CD4-positive, CD25-positive, alpha-beta regulatory T cell (primary cell): ENCODE results near the gene NDP. TPM values are rescaled to one million over a fixed set of nuclear protein-coding genes. Genes with fewer than 3 reads are reported as not detected.
"Not testable (repeated sequence)": the region's sequence is repeated elsewhere in the genome, so short reads cannot be mapped to it uniquely, and the experiment has no call there.

Source experiments
- ATAC-seq, 2 donors: fragments of 150-1000 bp; cut with Tn5 transposase; one replicate each; pipeline ENCODE4 v1.10.0; 2021; ENCODE audit warnings: low read depth in 2 of 2, moderate number of reproducible peaks in 2 of 2, moderate library complexity in 1 of 2
- DNase-seq, 3 donors: peaks; one replicate each; pipeline versions ENCODE4 v3.0.0 to v3.0.0-alpha.2; 2012 to 2022; ENCODE audit warnings: mixed read lengths in 1 of 3
- H3K27ac ChIP-seq: one replicate; pipeline ENCODE4 v1.7.0; 2013; ENCODE audit warnings: mild to moderate bottlenecking, low read length; ENCODE audit not compliant: insufficient read depth, poor library complexity, severe bottlenecking
- H3K27me3 ChIP-seq: one replicate; pipeline ENCODE4 v1.7.0; 2013; ENCODE audit warnings: low read length; ENCODE audit not compliant: control insufficient read depth, insufficient read depth
- H3K36me3 ChIP-seq: one replicate; pipeline ENCODE4 v1.7.0; 2013; ENCODE audit warnings: mild to moderate bottlenecking, low read length, moderate library complexity; ENCODE audit not compliant: control insufficient read depth, insufficient read depth
- H3K4me1 ChIP-seq: 2 replicates; pipeline ENCODE4 v1.7.0; 2013; ENCODE audit warnings: mild to moderate bottlenecking, low read length; ENCODE audit not compliant: insufficient read depth, control insufficient read depth, poor library complexity, severe bottlenecking
- H3K4me3 ChIP-seq: one replicate; pipeline ENCODE4 v1.7.0; 2013; ENCODE audit warnings: low read depth, mild to moderate bottlenecking, low read length, moderate library complexity
- H3K9me3 ChIP-seq, 2 experiments: 1 replicate in 1 of 2; 2 replicates in 1 of 2; pipeline ENCODE4 v1.7.0; 2013; ENCODE audit warnings: low read length in 2 of 2, mild to moderate bottlenecking in 1 of 2, moderate library complexity in 1 of 2; ENCODE audit not compliant: control insufficient read depth in 2 of 2
- H3K27ac Mint-ChIP-seq, 3 donors: one replicate each; pipeline ENCODE4 v1.8.0; 2020 to 2022; ENCODE audit warnings: mild to moderate bottlenecking in 3 of 3, mixed read lengths in 3 of 3, moderate library complexity in 2 of 3
- H3K27me3 Mint-ChIP-seq: one replicate; pipeline ENCODE4 v1.8.0; 2022; ENCODE audit warnings: mild to moderate bottlenecking, mixed read lengths
- H3K36me3 Mint-ChIP-seq: one replicate; pipeline ENCODE4 v1.8.0; 2020; ENCODE audit warnings: mixed read lengths
- H3K4me1 Mint-ChIP-seq, 4 donors: one replicate each; pipeline ENCODE4 v1.8.0; 2020 to 2022; ENCODE audit warnings: mixed read lengths in 4 of 4, mild to moderate bottlenecking in 1 of 4
- H3K4me3 Mint-ChIP-seq, 4 donors: one replicate each; pipeline ENCODE4 v1.8.0; 2020 to 2022; ENCODE audit warnings: mild to moderate bottlenecking in 4 of 4, mixed read lengths in 4 of 4, moderate library complexity in 3 of 4
- H3K9me3 Mint-ChIP-seq, 7 donors: one replicate each; pipeline ENCODE4 v1.8.0; 2020 to 2022; ENCODE audit warnings: mixed read lengths in 7 of 7, mild to moderate bottlenecking in 3 of 7, moderate library complexity in 2 of 7
- polyA plus RNA-seq, 4 donors: library from polyadenylated mRNA; unstranded; fragments of 300-500 nt; fragmentation: Illumina TruSeq; gene quantifications; one replicate each; pipeline ENCODE4 v1.2.3, GENCODE V29; 2021
- total RNA-seq: library from RNA; stranded (reverse); gene quantifications from one replicate; pipeline ENCODE4 v1.2.3, GENCODE V29; 2022

The NDP gene
- total and polyA plus RNA-seq, 5 donors from 2014 or later, result not detected

- Mint-ChIP-seq H3K27me3 (no peaks in the 10 kb centered on the region), H3K36me3 (no peaks in the 10 kb centered on the region), H3K27ac (peak overlapping the region in 1 of 3 donors; percentile 46), H3K4me1 (peaks cover 0 to 5% (median under 1%) of the 10 kb centered on the region in 4 donors), H3K4me3 (no peak overlapping the region), H3K9me3 (no peaks in the 10 kb centered on the region)
- DNase-seq, result peak in 2 of 3 donors; percentile 54 to 68
- Histone ChIP-seq H3K27ac (no peak overlapping the region), H3K9me3 (peaks cover 0 to 3% of the 10 kb centered on the region in 2 experiments), H3K4me1 (no peaks in the 10 kb centered on the region), H3K27me3 (no peaks in the 10 kb centered on the region), H3K36me3 (no peaks in the 10 kb centered on the region), H3K4me3 (no peak overlapping the region)
- ATAC-seq, result no peak
These were observed 14.7 kb downstream of the NDP start for GRCh38 chrX:43958529-43958928.

- Histone ChIP-seq H3K4me1 (no peaks in the 10 kb centered on the region), H3K9me3 (no peaks in the 10 kb centered on the region), H3K27me3 (no peaks in the 10 kb centered on the region), H3K36me3 (no peaks in the 10 kb centered on the region), H3K4me3 (no peak overlapping the region), H3K27ac (no peak overlapping the region)
- H3K4me1 Mint-ChIP-seq, result peaks cover 0 to 5% (median under 1%) of the 10 kb centered on the region in 4 donors
- no peak overlapping the region for H3K27ac Mint-ChIP-seq
- no peak for ATAC-seq
- H3K9me3 Mint-ChIP-seq, result no peaks in the 10 kb centered on the region
- H3K4me3 Mint-ChIP-seq, result no peak overlapping the region
- no peak for DNase-seq
- no peaks in the 10 kb centered on the region for H3K36me3 Mint-ChIP-seq
- no peaks in the 10 kb centered on the region for H3K27me3 Mint-ChIP-seq
These were observed 17.2 kb downstream of the NDP start for GRCh38 chrX:43956034-43956433.

- ATAC-seq, result no peak
- H3K36me3 ChIP-seq, result no peaks in the 10 kb centered on the region
These were observed 20.0 kb downstream of the NDP start for GRCh38 chrX:43953218-43953617.

GRCh38 chrX:43949669-43950068 lies 23.5 kb downstream of the NDP start:
- Histone ChIP-seq H3K9me3 (no peaks in the 10 kb centered on the region), H3K27me3 (peaks cover 4% of the 10 kb centered on the region), H3K4me1 (no peaks in the 10 kb centered on the region), H3K36me3 (no peaks in the 10 kb centered on the region), H3K4me3 (no peak overlapping the region), H3K27ac (no peak overlapping the region)
- Mint-ChIP-seq H3K4me3 (peak overlapping the region in 1 of 4 donors; percentile 65), H3K4me1 (peaks cover 0 to 5% (median 0%) of the 10 kb centered on the region in 4 donors), H3K27ac (no peak overlapping the region), H3K27me3 (peaks cover 6% of the 10 kb centered on the region), H3K9me3 (no peaks in the 10 kb centered on the region), H3K36me3 (no peaks in the 10 kb centered on the region)
- peak in 2 of 3 donors; percentile 14 to 31 for DNase-seq
- no peak for ATAC-seq

More at GRCh38 chrX:43953218-43953617, 20.0 kb downstream of the NDP start:
- no peaks in the 10 kb centered on the region for H3K9me3 ChIP-seq
- H3K4me3 Mint-ChIP-seq, result no peak overlapping the region
- H3K27me3 ChIP-seq, result peaks cover 2% of the 10 kb centered on the region
- H3K9me3 Mint-ChIP-seq, result no peaks in the 10 kb centered on the region
- no peaks in the 10 kb centered on the region for H3K27me3 Mint-ChIP-seq
- H3K36me3 Mint-ChIP-seq, result no peaks in the 10 kb centered on the region
- no peak overlapping the region for H3K4me3 ChIP-seq
- no peak for DNase-seq
- no peak overlapping the region for H3K27ac Mint-ChIP-seq
- H3K4me1 ChIP-seq, result no peaks in the 10 kb centered on the region
- H3K4me1 Mint-ChIP-seq, result peaks cover 0 to 5% (median 0%) of the 10 kb centered on the region in 4 donors
- H3K27ac ChIP-seq, result no peak overlapping the region

- Mint-ChIP-seq H3K27me3 (peaks cover 20% of the 10 kb centered on the region), H3K36me3 (no peaks in the 10 kb centered on the region), H3K9me3 (peaks cover 0 to 3% (median 0%) of the 10 kb centered on the region in 7 donors), H3K27ac (no peak overlapping the region), H3K4me3 (no peak overlapping the region), H3K4me1 (no peaks in the 10 kb centered on the region)
- H3K27me3 ChIP-seq, result no peaks in the 10 kb centered on the region
- H3K4me3 ChIP-seq, result no peak overlapping the region
- no peaks in the 10 kb centered on the region for H3K4me1 ChIP-seq
- ATAC-seq (no peak), DNase-seq (no peak)
- H3K27ac ChIP-seq, result no peak overlapping the region
- H3K9me3 ChIP-seq, result no peaks in the 10 kb centered on the region
- no peaks in the 10 kb centered on the region for H3K36me3 ChIP-seq
These were observed 32.2 kb downstream of the NDP start for GRCh38 chrX:43940816-43941474.

GRCh38 chrX:43939187-43939926 lies 33.8 kb downstream of the NDP start:
- H3K27me3 ChIP-seq, result peaks cover 1% of the 10 kb centered on the region
- H3K36me3 Mint-ChIP-seq, result no peaks in the 10 kb centered on the region
- no peaks in the 10 kb centered on the region for H3K4me1 ChIP-seq
- H3K4me3 Mint-ChIP-seq, result no peak overlapping the region
- ATAC-seq (no peak), DNase-seq (peak in 1 of 3 donors; percentile 5)
- no peaks in the 10 kb centered on the region for H3K4me1 Mint-ChIP-seq
- H3K9me3 ChIP-seq, result no peaks in the 10 kb centered on the region
- no peak overlapping the region for H3K27ac ChIP-seq
- H3K27ac Mint-ChIP-seq, result no peak overlapping the region
- peaks cover 0 to 3% (median 0%) of the 10 kb centered on the region in 7 donors for H3K9me3 Mint-ChIP-seq
- no peak overlapping the region for H3K4me3 ChIP-seq
- peaks cover 16% of the 10 kb centered on the region for H3K27me3 Mint-ChIP-seq
- H3K36me3 ChIP-seq, result no peaks in the 10 kb centered on the region

- not testable (repeated sequence) for H3K4me1 Mint-ChIP-seq, H3K9me3 Mint-ChIP-seq, H3K27ac Mint-ChIP-seq, H3K4me1 ChIP-seq, ATAC-seq, H3K4me3 ChIP-seq, H3K9me3 ChIP-seq, H3K36me3 ChIP-seq, DNase-seq, H3K4me3 Mint-ChIP-seq, H3K27ac ChIP-seq, H3K27me3 ChIP-seq, H3K36me3 Mint-ChIP-seq, H3K27me3 Mint-ChIP-seq
These were observed 51.2 kb downstream of the NDP start for GRCh38 chrX:43922032-43922431.

- H3K4me1 ChIP-seq, H3K36me3 Mint-ChIP-seq, DNase-seq, H3K9me3 ChIP-seq, H3K36me3 ChIP-seq, H3K27ac Mint-ChIP-seq, H3K4me3 Mint-ChIP-seq, H3K4me3 ChIP-seq, H3K9me3 Mint-ChIP-seq, H3K4me1 Mint-ChIP-seq, ATAC-seq, H3K27me3 ChIP-seq, H3K27ac ChIP-seq, H3K27me3 Mint-ChIP-seq: not testable (repeated sequence)
These were observed 62.4 kb downstream of the NDP start for GRCh38 chrX:43910772-43911171.
